ENCODE measurements around the gene NAGA. TPM values are rescaled to one million over a fixed set of nuclear protein-coding genes. Genes with fewer than 3 reads are reported as not detected.
A peak's percentile ranks its signal among the peaks of the same experiment; 100 is the strongest.

The NAGA gene
- total RNA-seq, 1 donor from 2014 or later: 20.2 TPM

DNA sequence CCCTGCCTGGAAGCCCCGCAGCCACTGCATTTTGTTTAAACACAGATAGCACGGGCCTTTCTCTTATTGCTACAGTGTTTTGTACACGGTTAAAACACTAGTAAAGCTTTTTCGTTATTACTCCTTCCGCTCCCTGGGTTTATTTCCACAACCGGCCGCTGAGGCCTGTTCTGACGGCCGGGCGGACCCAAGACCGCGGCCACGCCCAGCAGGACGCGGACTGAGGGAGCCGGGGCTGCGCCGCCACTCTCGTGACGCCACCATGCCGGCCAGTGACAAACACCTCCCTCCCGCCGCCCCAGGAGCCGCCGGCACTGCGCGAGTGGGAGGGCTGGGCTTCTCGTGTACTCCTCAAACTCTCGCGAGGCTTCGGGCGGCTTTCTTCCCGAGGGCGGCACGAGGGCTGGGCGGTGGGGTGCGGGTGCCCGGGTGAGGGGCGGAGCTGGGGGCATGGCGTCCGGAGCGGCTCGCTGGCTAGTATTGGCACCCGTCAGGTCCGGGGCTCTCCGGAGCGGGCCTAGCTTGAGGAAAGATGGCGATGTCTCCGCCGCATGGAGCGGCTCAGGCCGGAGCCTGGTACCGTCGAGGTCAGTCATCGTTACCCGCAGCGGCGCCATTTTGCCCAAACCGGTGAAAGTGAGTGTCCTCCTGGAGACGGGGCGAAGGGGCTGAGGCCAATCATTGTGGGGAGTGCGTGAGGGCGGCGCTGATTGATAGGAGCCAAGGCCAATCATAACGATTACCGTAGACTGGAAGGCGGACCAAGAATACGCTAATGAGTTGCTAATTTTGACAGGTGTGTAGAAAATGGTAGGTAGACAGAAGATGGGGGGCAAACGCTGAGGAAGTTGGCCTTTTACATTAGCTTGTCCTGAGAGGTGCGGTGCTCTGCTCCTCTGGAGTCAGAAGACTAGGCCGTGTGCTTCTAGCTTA is 9.0 kb upstream of the NAGA start, which contains the start of gene SMDT1:
TSS of gene SMDT1 (plus strand) at position 382 of the 933 bp plus-strand sequence. CDS start at position 451, 69 bp downstream.
- Mint-ChIP-seq H3K27me3 (ENCODE audit: low read depth) (no peaks in the 10 kb centered on the region), H3K4me3 (ENCODE audit: unreplicated experiment) (peak within 1 kb of the TSS; percentile 86), H3K9me3 (ENCODE audit: low read depth) (no peaks in the 10 kb centered on the region), H3K36me3 (ENCODE audit: low read depth) (peaks cover 10% of the 10 kb centered on the region), H3K4me1 (ENCODE audit: low read depth) (peaks cover 23% of the 10 kb centered on the region), H3K27ac (ENCODE audit: unreplicated experiment) (peak within 1 kb of the TSS; percentile 97)
- peak; percentile 100 for DNase-seq (ENCODE audit: low spot score)
- TF ChIP-seq, protein P1, sequence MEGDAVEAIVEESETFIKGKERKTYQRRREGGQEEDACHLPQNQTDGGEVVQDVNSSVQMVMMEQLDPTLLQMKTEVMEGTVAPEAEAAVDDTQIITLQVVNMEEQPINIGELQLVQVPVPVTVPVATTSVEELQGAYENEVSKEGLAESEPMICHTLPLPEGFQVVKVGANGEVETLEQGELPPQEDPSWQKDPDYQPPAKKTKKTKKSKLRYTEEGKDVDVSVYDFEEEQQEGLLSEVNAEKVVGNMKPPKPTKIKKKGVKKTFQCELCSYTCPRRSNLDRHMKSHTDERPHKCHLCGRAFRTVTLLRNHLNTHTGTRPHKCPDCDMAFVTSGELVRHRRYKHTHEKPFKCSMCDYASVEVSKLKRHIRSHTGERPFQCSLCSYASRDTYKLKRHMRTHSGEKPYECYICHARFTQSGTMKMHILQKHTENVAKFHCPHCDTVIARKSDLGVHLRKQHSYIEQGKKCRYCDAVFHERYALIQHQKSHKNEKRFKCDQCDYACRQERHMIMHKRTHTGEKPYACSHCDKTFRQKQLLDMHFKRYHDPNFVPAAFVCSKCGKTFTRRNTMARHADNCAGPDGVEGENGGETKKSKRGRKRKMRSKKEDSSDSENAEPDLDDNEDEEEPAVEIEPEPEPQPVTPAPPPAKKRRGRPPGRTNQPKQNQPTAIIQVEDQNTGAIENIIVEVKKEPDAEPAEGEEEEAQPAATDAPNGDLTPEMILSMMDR (IDR thresholded peaks at IDR 0.05): no peak

DNA sequence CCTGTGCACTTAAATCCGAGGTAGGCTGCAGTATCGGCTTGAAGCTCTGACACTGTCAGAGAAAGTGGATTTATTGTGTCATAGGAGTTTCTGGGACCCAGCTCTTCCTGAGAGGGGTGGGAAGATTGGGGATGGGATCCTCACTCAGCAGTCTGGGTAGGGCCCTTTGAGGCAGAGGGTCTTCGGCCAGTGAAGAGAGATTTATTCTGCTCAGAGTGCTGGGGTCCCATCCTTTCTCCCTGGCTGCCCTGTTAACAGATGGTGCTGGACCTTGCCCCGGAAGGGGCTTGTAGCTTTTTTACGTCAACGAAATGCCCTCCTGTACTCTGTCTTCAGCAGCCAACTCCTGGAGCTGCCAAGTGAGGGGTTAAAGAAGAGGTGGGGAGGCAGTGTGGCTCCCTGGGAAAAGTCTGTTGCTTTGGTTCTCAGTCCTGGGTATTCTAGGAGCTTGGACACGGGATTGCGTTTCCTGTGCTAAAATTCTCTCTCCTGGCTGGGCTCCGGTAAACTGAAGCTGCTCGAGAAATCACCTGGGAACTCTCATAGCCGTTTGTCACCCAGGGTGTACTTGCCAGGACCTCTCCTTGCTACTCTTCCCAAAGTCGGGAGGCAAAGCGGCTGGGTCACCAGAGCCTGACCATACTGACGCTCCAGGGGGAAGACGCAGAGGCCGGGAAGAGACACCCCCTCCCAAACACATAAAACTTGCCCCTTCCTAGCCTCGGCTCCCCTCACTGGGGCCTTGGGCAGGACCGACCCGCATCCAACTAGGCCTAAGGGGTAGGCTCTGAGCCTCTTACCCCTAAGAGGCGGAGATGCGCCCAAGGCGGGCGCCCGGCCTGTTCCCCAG is 8.1 kb upstream of the NAGA start:
- no peak for DNase-seq (ENCODE audit: low spot score)
- Mint-ChIP-seq H3K4me3 (ENCODE audit: unreplicated experiment) (peak overlapping the region; percentile 86), H3K9me3 (ENCODE audit: low read depth) (no peaks in the 10 kb centered on the region), H3K27me3 (ENCODE audit: low read depth) (no peaks in the 10 kb centered on the region), H3K27ac (ENCODE audit: unreplicated experiment) (peak overlapping the region; percentile 97), H3K36me3 (ENCODE audit: low read depth) (peaks cover 8% of the 10 kb centered on the region), H3K4me1 (ENCODE audit: low read depth) (peaks cover 23% of the 10 kb centered on the region)
- TF ChIP-seq, protein P1 (IDR thresholded peaks at IDR 0.05): no peak

DNA sequence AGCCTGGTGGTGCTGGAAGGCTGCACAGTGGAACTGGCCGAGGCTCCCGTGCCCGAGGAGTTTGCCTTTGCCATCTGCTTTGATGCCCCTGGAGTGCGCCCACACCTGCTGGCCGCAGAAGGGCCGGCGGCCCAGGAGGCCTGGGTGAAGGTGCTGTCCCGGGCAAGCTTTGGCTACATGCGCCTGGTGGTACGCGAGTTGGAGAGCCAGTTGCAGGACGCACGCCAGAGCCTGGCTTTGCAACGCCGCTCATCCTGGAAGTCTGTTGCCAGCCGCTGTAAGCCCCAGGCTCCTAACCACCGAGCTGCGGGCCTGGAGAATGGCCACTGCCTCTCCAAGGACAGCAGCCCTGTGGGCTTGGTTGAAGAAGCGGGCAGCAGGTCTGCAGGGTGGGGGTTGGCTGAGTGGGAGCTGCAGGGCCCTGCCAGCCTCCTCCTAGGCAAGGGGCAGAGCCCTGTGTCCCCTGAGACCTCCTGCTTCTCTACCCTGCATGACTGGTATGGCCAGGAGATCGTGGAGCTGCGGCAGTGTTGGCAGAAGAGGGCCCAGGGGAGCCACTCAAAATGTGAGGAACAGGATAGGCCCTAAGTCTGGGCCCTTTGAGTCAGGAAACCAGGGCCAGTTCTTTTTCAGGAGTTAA is 7.0 kb upstream of the NAGA start:
- H3K27ac Mint-ChIP-seq (ENCODE audit: unreplicated experiment): no peak overlapping the region
- H3K4me3 Mint-ChIP-seq (ENCODE audit: unreplicated experiment): no peak overlapping the region
- DNase-seq (ENCODE audit: low spot score): no peak
- H3K36me3 Mint-ChIP-seq (ENCODE audit: low read depth): peaks cover 6% of the 10 kb centered on the region
- TF ChIP-seq, protein P1 (IDR thresholded peaks at IDR 0.05): no peak
- no peaks in the 10 kb centered on the region for H3K27me3 Mint-ChIP-seq (ENCODE audit: low read depth)
- H3K9me3 Mint-ChIP-seq (ENCODE audit: low read depth): no peaks in the 10 kb centered on the region
- H3K4me1 Mint-ChIP-seq (ENCODE audit: low read depth): peaks cover 22% of the 10 kb centered on the region

DNA sequence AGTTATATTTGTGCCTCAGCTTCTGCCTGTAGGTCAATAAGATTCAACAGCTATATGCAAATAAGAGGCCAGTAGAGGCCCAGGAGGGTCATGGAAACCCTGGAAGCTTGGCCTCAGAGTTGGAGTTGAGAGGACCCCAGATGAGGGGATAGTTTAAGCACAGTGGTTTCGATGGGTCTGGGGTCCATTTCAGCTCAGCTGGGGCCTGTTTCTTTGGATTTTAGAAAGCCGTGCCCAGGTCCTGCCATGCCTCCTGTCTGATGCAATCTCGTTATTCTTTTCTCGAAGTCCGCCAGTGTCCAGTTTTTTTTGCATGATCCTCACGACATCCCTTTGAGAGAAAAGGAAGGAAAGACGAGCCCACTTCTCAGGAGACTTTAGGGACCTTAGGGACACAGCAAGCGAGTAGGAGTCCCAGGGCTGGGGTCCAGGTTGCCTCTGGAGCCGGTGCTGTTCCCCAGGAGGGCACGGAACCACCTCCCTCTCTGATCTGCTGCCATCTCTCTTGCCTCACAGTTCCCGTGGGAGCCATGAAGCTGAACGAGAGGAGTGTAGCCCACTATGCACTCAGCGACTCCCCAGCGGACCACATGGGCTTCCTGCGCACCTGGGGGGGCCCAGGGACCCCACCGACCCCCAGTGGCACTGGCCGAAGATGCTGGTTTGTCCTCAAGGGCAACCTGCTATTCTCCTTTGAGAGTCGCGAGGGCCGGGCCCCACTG is 6.3 kb upstream of the NAGA start:
- TF ChIP-seq, protein P1 (IDR thresholded peaks at IDR 0.05): no peak
- Mint-ChIP-seq H3K4me3 (ENCODE audit: unreplicated experiment) (no peak overlapping the region), H3K36me3 (ENCODE audit: low read depth) (peaks cover 3% of the 10 kb centered on the region), H3K9me3 (ENCODE audit: low read depth) (no peaks in the 10 kb centered on the region), H3K27me3 (ENCODE audit: low read depth) (no peaks in the 10 kb centered on the region), H3K4me1 (ENCODE audit: low read depth) (peaks cover 19% of the 10 kb centered on the region), H3K27ac (ENCODE audit: unreplicated experiment) (no peak overlapping the region)
- no peak for DNase-seq (ENCODE audit: low spot score)

All from chondrocyte (in vitro differentiated cells).